ENCODE results near the gene CLNK. TPM values are rescaled to one million over a fixed set of nuclear protein-coding genes. Genes with fewer than 3 reads are reported as not detected.
A peak's percentile ranks its signal among the peaks of the same experiment; 100 is the strongest.

The CLNK gene
- total and polyA plus RNA-seq, 2 experiments from 2014 or later = not detected

- DNase-seq = no peak
- Histone ChIP-seq H3K4me3 (no peak overlapping the region), H3F3A (ENCODE audit: insufficient read depth) (no peaks in the 10 kb centered on the region), H3K4me1 (ENCODE audit: insufficient read depth) (no peaks in the 10 kb centered on the region), H3K9me3 (ENCODE audit: low read depth) (no peaks in the 10 kb centered on the region), H3K27me3 (replicated peaks; ENCODE audit: insufficient read depth) (no peaks in the 10 kb centered on the region), H3K27ac (no peak overlapping the region), H2AFZ (no peak overlapping the region), H3K9ac (no peak overlapping the region), H3K79me2 (ENCODE audit: insufficient read depth) (no peaks in the 10 kb centered on the region), H3K4me2 (ENCODE audit: unreplicated experiment) (no peak overlapping the region), H4K20me1 (ENCODE audit: insufficient read depth) (no peaks in the 10 kb centered on the region), H3K36me3 (ENCODE audit: low read depth) (no peaks in the 10 kb centered on the region), H3K9me2 (ENCODE audit: insufficient read depth) (no peaks in the 10 kb centered on the region)
- TF ChIP-seq EZH2phosphoT487 (IDR thresholded peaks at IDR 0.05; ENCODE audit: insufficient read depth, low read depth) (no peak), EZH2 (IDR thresholded peaks at IDR 0.05; ENCODE audit: insufficient read depth, poor library complexity, severe bottlenecking) (no peak)
- in situ Hi-C loops (cut with MboI) = no loop called here
Measured at GRCh38 chr4:10704430-10704810, 19.9 kb upstream of the CLNK start.

DNA sequence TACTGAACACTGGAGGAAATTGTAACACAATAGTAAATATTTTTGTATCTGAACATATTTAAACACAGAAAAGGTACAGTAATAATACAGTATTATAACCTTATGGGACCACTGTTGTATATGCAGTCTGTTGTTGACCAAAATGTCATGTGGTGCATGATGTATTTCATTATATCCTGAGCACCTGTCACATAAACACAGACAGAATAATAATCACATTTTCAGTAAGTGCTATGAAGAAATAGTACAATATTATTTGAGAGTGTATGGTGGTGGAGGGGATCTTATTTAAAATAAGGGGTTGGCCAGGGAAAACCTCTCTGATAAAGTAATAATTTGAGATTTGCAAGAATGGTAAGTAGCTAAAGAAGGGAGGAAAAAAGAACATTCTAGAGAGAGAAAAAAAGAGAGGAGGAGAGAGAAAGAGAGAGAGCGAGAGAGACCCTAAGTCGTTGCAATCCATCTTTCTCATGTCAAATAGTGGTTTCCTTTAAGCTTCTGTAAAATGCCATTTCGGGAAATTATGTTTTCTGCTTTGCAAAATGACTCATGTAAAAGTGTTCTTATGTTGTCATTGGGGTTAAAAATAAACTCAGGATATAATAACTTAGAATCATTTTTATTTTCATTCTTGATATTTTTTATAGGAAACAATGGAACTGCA, 19.3 kb upstream of the CLNK start:
- Histone ChIP-seq H4K20me1 (ENCODE audit: insufficient read depth) (no peaks in the 10 kb centered on the region), H3F3A (ENCODE audit: insufficient read depth) (no peaks in the 10 kb centered on the region), H3K4me1 (ENCODE audit: insufficient read depth) (no peaks in the 10 kb centered on the region), H3K27ac (no peak overlapping the region), H3K79me2 (ENCODE audit: insufficient read depth) (no peaks in the 10 kb centered on the region), H3K4me3 (no peak overlapping the region), H2AFZ (no peak overlapping the region), H3K27me3 (replicated peaks; ENCODE audit: insufficient read depth) (no peaks in the 10 kb centered on the region), H3K36me3 (ENCODE audit: low read depth) (no peaks in the 10 kb centered on the region), H3K4me2 (ENCODE audit: unreplicated experiment) (no peak overlapping the region), H3K9me3 (ENCODE audit: low read depth) (no peaks in the 10 kb centered on the region), H3K9me2 (ENCODE audit: insufficient read depth) (no peaks in the 10 kb centered on the region), H3K9ac (no peak overlapping the region)
- 39 to 40% methylated on average over 3 of the region's 3 CpGs for WGBS, 2 experiments (ENCODE audit: low coverage in 1 of 2, low lambda C conversion rate in 2 of 2, missing lambda C conversion rate in 2 of 2)
- DNase-seq = no peak
- in situ Hi-C loops (cut with MboI) = no loop called here
- no peak for TF ChIP-seq EZH2phosphoT487 (IDR thresholded peaks at IDR 0.05; ENCODE audit: insufficient read depth, low read depth)
- TF ChIP-seq EZH2 (IDR thresholded peaks at IDR 0.05; ENCODE audit: insufficient read depth, poor library complexity, severe bottlenecking) = no peak

DNA sequence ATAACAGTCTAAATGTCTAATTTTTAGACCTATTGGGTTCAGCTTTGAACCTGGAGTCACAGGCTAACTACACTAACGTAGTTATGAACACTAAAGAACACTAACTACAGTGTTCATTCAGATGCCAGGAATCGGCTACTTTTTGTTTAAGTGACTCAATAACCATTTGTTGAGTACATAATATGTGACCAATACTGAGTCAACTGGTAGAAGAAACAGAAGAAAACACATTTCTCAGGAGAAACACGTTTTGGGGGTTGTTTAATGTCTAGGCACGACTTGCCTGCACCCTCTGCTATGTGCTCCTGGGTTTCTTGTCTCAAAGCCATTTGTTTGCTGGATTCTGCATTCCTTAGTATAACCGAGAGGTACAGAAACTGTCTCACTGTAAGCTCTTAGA, 18.6 kb upstream of the CLNK start:
- H2AFZ ChIP-seq = no peak overlapping the region
- no peaks in the 10 kb centered on the region for H4K20me1 ChIP-seq (ENCODE audit: insufficient read depth)
- H3K9me3 ChIP-seq (ENCODE audit: low read depth) = no peaks in the 10 kb centered on the region
- H3K27me3 ChIP-seq (replicated peaks; ENCODE audit: insufficient read depth) = no peaks in the 10 kb centered on the region
- H3K79me2 ChIP-seq (ENCODE audit: insufficient read depth) = no peaks in the 10 kb centered on the region
- TF ChIP-seq EZH2phosphoT487 (IDR thresholded peaks at IDR 0.05; ENCODE audit: insufficient read depth, low read depth) (no peak), EZH2 (IDR thresholded peaks at IDR 0.05; ENCODE audit: insufficient read depth, poor library complexity, severe bottlenecking) (no peak)
- H3K36me3 ChIP-seq (ENCODE audit: low read depth) = no peaks in the 10 kb centered on the region
- H3K9me2 ChIP-seq (ENCODE audit: insufficient read depth) = no peaks in the 10 kb centered on the region
- H3K4me1 ChIP-seq (ENCODE audit: insufficient read depth) = no peaks in the 10 kb centered on the region
- H3K4me3 ChIP-seq = no peak overlapping the region
- DNase-seq = peak; percentile 4
- H3K27ac ChIP-seq = no peak overlapping the region
- no peak overlapping the region for H3K9ac ChIP-seq
- no peak overlapping the region for H3K4me2 ChIP-seq (ENCODE audit: unreplicated experiment)
- 32 to 41% methylated on average over 5 of the region's 5 CpGs for WGBS, 2 experiments (ENCODE audit: low coverage in 1 of 2, low lambda C conversion rate in 2 of 2, missing lambda C conversion rate in 2 of 2)
- H3F3A ChIP-seq (ENCODE audit: insufficient read depth) = no peaks in the 10 kb centered on the region
- in situ Hi-C loops (cut with MboI) = no loop called here

GRCh38 chr4:10701702-10702460, 17.3 kb upstream of the CLNK start:
- no peaks in the 10 kb centered on the region for H4K20me1 ChIP-seq (ENCODE audit: insufficient read depth)
- in situ Hi-C loops (cut with MboI) = no loop called here
- DNase-seq = no peak
- TF ChIP-seq EZH2 (IDR thresholded peaks at IDR 0.05; ENCODE audit: insufficient read depth, poor library complexity, severe bottlenecking) (no peak), EZH2phosphoT487 (IDR thresholded peaks at IDR 0.05; ENCODE audit: insufficient read depth, low read depth) (no peak)
- H3F3A ChIP-seq (ENCODE audit: insufficient read depth) = no peaks in the 10 kb centered on the region
- H2AFZ ChIP-seq = no peak overlapping the region
- H3K4me1 ChIP-seq (ENCODE audit: insufficient read depth) = no peaks in the 10 kb centered on the region
- 36 to 38% methylated on average over 7 of the region's 7 CpGs for WGBS, 2 experiments (ENCODE audit: low coverage in 1 of 2, low lambda C conversion rate in 2 of 2, missing lambda C conversion rate in 2 of 2)
- H3K4me3 ChIP-seq = no peak overlapping the region
- no peak overlapping the region for H3K9ac ChIP-seq
- H3K9me2 ChIP-seq (ENCODE audit: insufficient read depth) = no peaks in the 10 kb centered on the region
- H3K36me3 ChIP-seq (ENCODE audit: low read depth) = no peaks in the 10 kb centered on the region
- H3K9me3 ChIP-seq (ENCODE audit: low read depth) = no peaks in the 10 kb centered on the region
- H3K27ac ChIP-seq = no peak overlapping the region
- no peaks in the 10 kb centered on the region for H3K79me2 ChIP-seq (ENCODE audit: insufficient read depth)
- H3K27me3 ChIP-seq (replicated peaks; ENCODE audit: insufficient read depth) = no peaks in the 10 kb centered on the region
- H3K4me2 ChIP-seq (ENCODE audit: unreplicated experiment) = no peak overlapping the region

Measured in GM23248 (cell line).